Lung (tissue), 12 donors: ENCODE data around the gene RGL1. TPM values are rescaled to one million over a fixed set of nuclear protein-coding genes. Genes with fewer than 3 reads are reported as not detected.

Experiments used
- ATAC-seq: fragments of 200-7000 bp; cut with Tn5 transposase; one replicate; pipeline ENCODE4 v1.9.1; 2020; ENCODE audit warnings: moderate number of reproducible peaks; ENCODE audit not compliant: insufficient read depth, low FRiP score
- DNase-seq, 3 donors: peaks; one replicate each; pipeline ENCODE4 v3.0.0-alpha.2; 2013 to 2017
- H3K27ac ChIP-seq, 2 donors: one replicate each; pipeline ENCODE4 v1.5.1; 2013; ENCODE audit warnings: mild to moderate bottlenecking in 2 of 2, moderate library complexity in 2 of 2, control low read depth in 1 of 2, inconsistent platforms in 1 of 2, low read depth in 1 of 2, low read length in 1 of 2
- H3K27me3 ChIP-seq, 3 donors: one replicate each; pipeline ENCODE4 v1.5.1; 2013; ENCODE audit warnings: low read length in 2 of 3; ENCODE audit not compliant: control insufficient read depth in 3 of 3, insufficient read depth in 3 of 3
- H3K36me3 ChIP-seq, 4 donors: one replicate each; pipeline ENCODE4 v1.5.1; 2013; ENCODE audit warnings: low read length in 4 of 4, mild to moderate bottlenecking in 1 of 4, moderate library complexity in 1 of 4; ENCODE audit not compliant: control insufficient read depth in 4 of 4, insufficient read depth in 4 of 4
- H3K4me1 ChIP-seq, 5 donors: one replicate each; pipeline ENCODE4 v1.5.1; 2013; ENCODE audit warnings: low read length in 5 of 5, mild to moderate bottlenecking in 2 of 5, moderate library complexity in 1 of 5; ENCODE audit not compliant: control insufficient read depth in 5 of 5, insufficient read depth in 5 of 5
- H3K4me3 ChIP-seq: one replicate; pipeline ENCODE4 v1.5.1; 2013; ENCODE audit warnings: mild to moderate bottlenecking, control low read depth, moderate library complexity
- H3K9ac ChIP-seq, 2 donors: one replicate each; pipeline ENCODE4 v1.5.1; 2013; ENCODE audit warnings: low read length in 2 of 2, control low read depth in 1 of 2; ENCODE audit not compliant: insufficient read depth in 1 of 2
- H3K9me3 ChIP-seq, 4 donors: one replicate each; pipeline ENCODE4 v1.5.1; 2013; ENCODE audit warnings: low read length in 3 of 4, mild to moderate bottlenecking in 1 of 4, moderate library complexity in 1 of 4; ENCODE audit not compliant: control insufficient read depth in 4 of 4, insufficient read depth in 3 of 4
- WGBS, 2 donors: extraction: QIAGEN DNeasy Blood & Tissue Kit; methylation state at CpG; one replicate each; pipeline ENCODE4 v1.1.7; 2013; 5-methylcytosine and 5-hydroxymethylcytosine counted together
- polyA plus RNA-seq, 2 donors: library from polyadenylated mRNA; stranded (reverse); fragments of 200-250 nt; gene quantifications; one replicate each; pipeline ENCODE4 v1.2.1, GENCODE V29; 2013
- total RNA-seq, 2 donors: library from RNA; depleted of rRNA in 1 of 2; stranded (reverse); fragments of >200 nt in 1 of 2; gene quantifications; one replicate each; pipeline ENCODE4 v1.2.1, GENCODE V29; 2014 to 2021
- TF ChIP-seq, protein P1 (sequence below): IDR thresholded peaks from 2 replicates; pipeline ENCODE4 v1.5.1; 2012; ENCODE audit warnings: mild to moderate bottlenecking; ENCODE audit errors: control extremely low read depth, extremely low read depth
- donor health status: control.
- donor health status: control.
- donor health status: Bipolar disorder and iron deficiency.
- donor health status: healthy.
- donor health status: DM: yes; HTN: yes; CAD: no.

RGL1 gene
- total and polyA plus RNA-seq, 4 donors, result 9.6 to 49.4 (median 35.2) TPM

DNA sequence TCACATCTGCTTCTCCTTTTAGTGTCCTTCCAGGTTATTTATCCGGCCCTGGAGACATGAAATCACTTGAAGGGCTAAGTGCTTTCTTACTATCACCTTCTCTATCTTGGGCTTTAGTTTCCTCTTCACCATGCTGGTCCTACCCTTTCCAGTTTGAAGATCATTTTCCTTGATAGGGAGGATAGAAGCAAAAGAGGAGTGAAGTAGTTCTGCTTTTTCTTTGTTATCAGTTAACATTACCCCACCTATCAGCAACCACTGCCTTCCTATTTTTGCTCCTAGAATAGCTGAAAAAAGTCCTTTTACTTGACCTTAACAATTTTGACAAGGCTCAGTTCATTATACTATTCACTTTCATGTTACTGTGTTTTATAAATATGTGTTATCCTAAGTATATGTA, 19.4 kb downstream of the RGL1 start:
- Histone ChIP-seq H3K27ac (no peak overlapping the region), H3K9ac (no peak overlapping the region), H3K9me3 (no peaks in the 10 kb centered on the region), H3K36me3 (peaks cover 0 to 2% (median 1%) of the 10 kb centered on the region in 4 donors), H3K4me3 (no peak overlapping the region), H3K4me1 (peaks cover 2 to 35% (median 19%) of the 10 kb centered on the region in 5 donors), H3K27me3 (no peaks in the 10 kb centered on the region)
- WGBS, 2 donors, result 44 to 66% methylated on average over 1 of the region's 1 CpG
- TF ChIP-seq, protein P1, sequence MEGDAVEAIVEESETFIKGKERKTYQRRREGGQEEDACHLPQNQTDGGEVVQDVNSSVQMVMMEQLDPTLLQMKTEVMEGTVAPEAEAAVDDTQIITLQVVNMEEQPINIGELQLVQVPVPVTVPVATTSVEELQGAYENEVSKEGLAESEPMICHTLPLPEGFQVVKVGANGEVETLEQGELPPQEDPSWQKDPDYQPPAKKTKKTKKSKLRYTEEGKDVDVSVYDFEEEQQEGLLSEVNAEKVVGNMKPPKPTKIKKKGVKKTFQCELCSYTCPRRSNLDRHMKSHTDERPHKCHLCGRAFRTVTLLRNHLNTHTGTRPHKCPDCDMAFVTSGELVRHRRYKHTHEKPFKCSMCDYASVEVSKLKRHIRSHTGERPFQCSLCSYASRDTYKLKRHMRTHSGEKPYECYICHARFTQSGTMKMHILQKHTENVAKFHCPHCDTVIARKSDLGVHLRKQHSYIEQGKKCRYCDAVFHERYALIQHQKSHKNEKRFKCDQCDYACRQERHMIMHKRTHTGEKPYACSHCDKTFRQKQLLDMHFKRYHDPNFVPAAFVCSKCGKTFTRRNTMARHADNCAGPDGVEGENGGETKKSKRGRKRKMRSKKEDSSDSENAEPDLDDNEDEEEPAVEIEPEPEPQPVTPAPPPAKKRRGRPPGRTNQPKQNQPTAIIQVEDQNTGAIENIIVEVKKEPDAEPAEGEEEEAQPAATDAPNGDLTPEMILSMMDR, result no peak
- DNase-seq, result no peak
- ATAC-seq, result no peak

DNA sequence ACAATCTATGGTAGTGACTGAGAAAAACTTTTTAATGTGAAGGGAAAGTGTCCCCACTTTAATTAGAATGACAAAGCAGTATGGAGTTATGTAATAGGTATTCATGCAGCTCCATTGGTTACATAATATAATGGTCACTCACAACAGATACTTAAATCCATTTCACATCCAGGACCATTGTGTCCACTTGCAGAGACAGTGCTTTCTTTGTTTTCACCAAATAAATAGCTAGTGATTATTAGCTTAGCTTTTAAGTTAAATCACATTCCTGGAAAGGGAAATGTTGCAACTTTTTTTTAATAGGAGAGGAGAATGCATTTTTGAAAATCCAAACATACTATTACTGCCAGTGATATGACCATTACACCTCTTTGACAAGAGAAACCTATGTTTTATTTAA, 22.9 kb downstream of the RGL1 start:
- Histone ChIP-seq H3K36me3 (peaks cover 0 to 2% (median 1%) of the 10 kb centered on the region in 4 donors), H3K4me1 (peaks cover 0 to 26% (median 10%) of the 10 kb centered on the region in 5 donors), H3K9ac (no peak overlapping the region), H3K27me3 (no peaks in the 10 kb centered on the region), H3K27ac (no peak overlapping the region), H3K9me3 (no peaks in the 10 kb centered on the region), H3K4me3 (no peak overlapping the region)
- DNase-seq (no peak), ATAC-seq (no peak)
- TF ChIP-seq, protein P1, result no peak

DNA sequence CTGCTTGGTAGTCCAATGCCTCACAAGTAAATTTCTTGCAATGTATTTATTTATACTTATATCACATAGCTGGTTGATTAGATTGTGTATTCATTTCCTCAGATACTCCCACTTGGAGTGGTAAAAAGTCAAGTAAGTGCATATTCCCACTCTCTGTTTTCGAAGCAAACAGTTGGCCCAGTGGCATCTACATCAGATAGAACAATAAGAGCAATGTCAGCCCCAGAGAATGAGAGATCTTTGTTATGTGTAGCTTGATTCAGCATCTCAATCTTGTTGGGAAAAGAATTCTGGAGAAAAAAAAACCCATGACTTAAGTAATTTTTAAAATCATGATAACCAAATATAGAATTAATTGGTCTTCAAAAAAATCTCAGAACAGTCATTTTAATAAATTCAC, 25.5 kb downstream of the RGL1 start:
- ATAC-seq (no peak), DNase-seq (no peak)
- Histone ChIP-seq H3K27ac (no peak overlapping the region), H3K4me1 (peaks cover 0 to 15% (median 10%) of the 10 kb centered on the region in 5 donors), H3K4me3 (no peak overlapping the region), H3K36me3 (peaks cover 0 to 2% (median 1%) of the 10 kb centered on the region in 4 donors), H3K9me3 (no peaks in the 10 kb centered on the region), H3K27me3 (no peaks in the 10 kb centered on the region), H3K9ac (no peak overlapping the region)
- TF ChIP-seq, protein P1, result no peak
- 91 to 94% methylated on average over 1 of the region's 1 CpG for WGBS, 2 donors

DNA sequence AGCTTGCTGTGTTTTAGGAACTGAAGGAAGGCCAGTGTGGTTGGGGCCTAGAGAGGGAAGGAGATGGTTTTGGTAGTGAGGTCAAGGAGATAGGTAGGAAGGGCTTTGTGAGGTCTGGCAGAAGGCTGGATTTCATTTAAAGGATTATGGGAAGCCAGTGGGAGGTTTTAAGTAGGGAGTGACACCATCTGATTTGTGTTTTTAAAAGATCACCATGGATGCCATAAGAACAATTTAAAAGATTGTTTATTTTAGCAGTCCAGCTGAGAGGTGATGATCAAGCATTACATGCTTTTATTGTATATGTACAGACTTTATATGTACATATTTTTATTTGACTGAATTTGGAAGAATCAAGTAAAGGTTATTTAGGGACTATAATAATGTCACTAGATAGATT, 26.4 kb downstream of the RGL1 start:
- Histone ChIP-seq H3K4me3 (no peak overlapping the region), H3K4me1 (peaks cover 0 to 12% (median 6%) of the 10 kb centered on the region in 5 donors), H3K27me3 (no peaks in the 10 kb centered on the region), H3K27ac (no peak overlapping the region), H3K36me3 (peaks cover 0 to 2% (median 1%) of the 10 kb centered on the region in 4 donors), H3K9me3 (no peaks in the 10 kb centered on the region), H3K9ac (no peak overlapping the region)
- ATAC-seq, result no peak
- DNase-seq, result peak in 2 of 3 donors; percentile 42 to 55
- TF ChIP-seq, protein P1, result no peak
